Measurements from ENCODE around the gene THSD4. TPM values are rescaled to one million over a fixed set of nuclear protein-coding genes. Genes with fewer than 3 reads are reported as not detected.

Gene THSD4
- total and polyA plus RNA-seq, 2 of the 4 experiments (the other 2 are of a cell fraction), result 25.5 to 31.1 TPM

- DNase-seq (peak; percentile 82), ATAC-seq (ENCODE audit: low read depth) (peak; percentile 19)
- Histone ChIP-seq H3K79me1 (ENCODE audit: low read depth in 1 of 2, low read length in 2 of 2) (peaks cover 14 to 66% of the 10 kb centered on the region in 2 experiments; a peak in 3 of 4 replicates), H4K8ac (ENCODE audit: low read depth in 2 of 2, low read length in 2 of 2) (peak overlapping the region; percentile 84 to 92), H3K4me2 (ENCODE audit: low read depth, low read length) (no peak overlapping the region), H2BK120ac (ENCODE audit: low read depth, low read length) (peak overlapping the region; percentile 98), H3K4ac (ENCODE audit: low read depth, low read length) (peak overlapping the region; percentile 95), H3K9me3 (ENCODE audit: control insufficient read depth, insufficient read depth, low read length) (no peaks in the 10 kb centered on the region; the same call in 1 of the 2 replicates), H2BK15ac (ENCODE audit: low read depth, low read length) (peak overlapping the region; percentile 89; the same call in 2 of the 3 replicates), H3K4me1 (ENCODE audit: control insufficient read depth, insufficient read depth, low read length) (peaks cover 29% of the 10 kb centered on the region), H4K91ac (ENCODE audit: insufficient read depth, low read depth, low read length) (peak overlapping the region; percentile 96), H2BK20ac (ENCODE audit: low read depth, low read length) (peak overlapping the region; percentile 91), H3K27ac (ENCODE audit: insufficient read depth, low read length) (peak overlapping the region; percentile 97), H3K18ac (ENCODE audit: low read depth, low read length) (peak overlapping the region; percentile 94), H2BK5ac (ENCODE audit: low read depth, low read length, poor library complexity, severe bottlenecking) (peak overlapping the region; percentile 99), H3K27me3 (ENCODE audit: control insufficient read depth, insufficient read depth, low read length) (no peaks in the 10 kb centered on the region), H4K5ac (ENCODE audit: low read depth, low read length) (peak overlapping the region; percentile 91), H4K20me1 (ENCODE audit: insufficient read depth, low read length) (no peaks in the 10 kb centered on the region), H3K56ac (ENCODE audit: extremely low read depth, insufficient read depth, low read length) (peak overlapping the region; percentile 47; the same call in 1 of the 2 replicates), H3K36me3 (ENCODE audit: control insufficient read depth, insufficient read depth, low read length) (no peaks in the 10 kb centered on the region; the same call in none of the 2 replicates), H2AK5ac (ENCODE audit: low read depth, low read length) (peak overlapping the region; percentile 65), H3K4me3 (ENCODE audit: insufficient read depth, low read depth, low read length) (no peak overlapping the region), H3K14ac (replicated peaks; ENCODE audit: low read depth, low read length) (peak overlapping the region; percentile 88; the same call in 1 of the 2 replicates), H3K9me1 (ENCODE audit: insufficient read depth, low read length) (peaks cover 22% of the 10 kb centered on the region), H2AFZ (replicated peaks; ENCODE audit: low read length, poor library complexity) (no peak overlapping the region), H3K23ac (ENCODE audit: low read depth, low read length) (peak overlapping the region; percentile 57), H2AK9ac (replicated peaks; ENCODE audit: low read depth, low read length, poor library complexity) (no peak overlapping the region), H3K9ac (ENCODE audit: low read depth, low read length) (0 out of 2 replicates have a peak overlapping the region, but pooled peaks have one; percentile 45)
- no peak for TF ChIP-seq FOS (IDR thresholded peaks at IDR 0.05; ENCODE audit: low read depth, low read length)
- TF ChIP-seq MAFK (IDR thresholded peaks at IDR 0.05; ENCODE audit: low read depth, low read length), result no peak
- TF ChIP-seq BHLHE40 (IDR thresholded peaks at IDR 0.05; ENCODE audit: low read depth, low read length), result no peak
- TF ChIP-seq CHD1 (IDR thresholded peaks at IDR 0.05; ENCODE audit: low read depth, low read length), result no peak
- TF ChIP-seq CTCF (conservative IDR thresholded peaks at IDR 0.05; ENCODE audit: low read depth, low read length), result no peak
- TF ChIP-seq RCOR1 (IDR thresholded peaks at IDR 0.05; ENCODE audit: insufficient replicate concordance, low read length), result no peak
- TF ChIP-seq SMC3 (IDR thresholded peaks at IDR 0.05; ENCODE audit: low read depth, low read length), result no peak
- no peak for TF ChIP-seq RFX5 (IDR thresholded peaks at IDR 0.05; ENCODE audit: low read depth, low read length)
- no peak for TF ChIP-seq CEBPB (IDR thresholded peaks at IDR 0.05; ENCODE audit: low read depth, low read length)
- TF ChIP-seq USF2 (IDR thresholded peaks at IDR 0.05; ENCODE audit: low read depth, low read length), result no peak
- TF ChIP-seq, protein P1, sequence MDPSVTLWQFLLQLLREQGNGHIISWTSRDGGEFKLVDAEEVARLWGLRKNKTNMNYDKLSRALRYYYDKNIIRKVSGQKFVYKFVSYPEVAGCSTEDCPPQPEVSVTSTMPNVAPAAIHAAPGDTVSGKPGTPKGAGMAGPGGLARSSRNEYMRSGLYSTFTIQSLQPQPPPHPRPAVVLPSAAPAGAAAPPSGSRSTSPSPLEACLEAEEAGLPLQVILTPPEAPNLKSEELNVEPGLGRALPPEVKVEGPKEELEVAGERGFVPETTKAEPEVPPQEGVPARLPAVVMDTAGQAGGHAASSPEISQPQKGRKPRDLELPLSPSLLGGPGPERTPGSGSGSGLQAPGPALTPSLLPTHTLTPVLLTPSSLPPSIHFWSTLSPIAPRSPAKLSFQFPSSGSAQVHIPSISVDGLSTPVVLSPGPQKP (IDR thresholded peaks at IDR 0.05; ENCODE audit: borderline replicate concordance, low read depth, low read length), result no peak
- TF ChIP-seq MXI1 (IDR thresholded peaks at IDR 0.05; ENCODE audit: borderline replicate concordance, low read depth, low read length), result no peak
- no peak for TF ChIP-seq MAZ (IDR thresholded peaks at IDR 0.05; ENCODE audit: borderline replicate concordance, low read depth, low read length)
- no peak for TF ChIP-seq RAD21 (IDR thresholded peaks at IDR 0.05; ENCODE audit: low read length)
- TF ChIP-seq NFE2L2 (IDR thresholded peaks at IDR 0.05; ENCODE audit: low read depth, low read length), result no peak
- no peak for TF ChIP-seq POLR2A (IDR thresholded peaks at IDR 0.05; ENCODE audit: low read depth, low read length)
- POLR2A ChIA-PET (ENCODE audit: unreplicated experiment), result no interaction called here
- dilution Hi-C loops (cut with HindIII; ENCODE audit: low sequenced_read_pairs, unreplicated experiment), result no loop called here
- in situ Hi-C loops (cut with MboI; ENCODE audit: low sequenced_read_pairs), result no loop called here
- BruUV-seq (replicated peaks), result no TSS peak
- CTCF ChIA-PET, result interaction anchor here (0.6 kb wide), 1 partner anchor 374 kb away, joined by 4 read pairs; no protein-coding TSS in a partner anchor
- intact Hi-C loops (cut with micrococcal nuclease), result no loop called here
- no CpG with 5 or more reads among the region's 3 CpGs for WGBS, 2 experiments (ENCODE audit: extremely low coverage in 2 of 2, insufficient read length in 1 of 2)
Measured at GRCh38 chr15:71313806-71314205, 198.5 kb downstream of the THSD4 start.

All from IMR-90 (cell line).